Diencephalon (tissue), 1 donor: ENCODE results near the gene AMY2A. TPM values are rescaled to one million over a fixed set of nuclear protein-coding genes. Genes with fewer than 3 reads are reported as not detected.

ENCODE experiments used
- small RNA-seq: library from RNA; depleted of rRNA; stranded (forward); fragments of <200 nt; gene quantifications from one replicate; pipeline ENCODE3, GENCODE V24; 2014
- total RNA-seq: library from RNA; depleted of rRNA; stranded (reverse); fragments of >200 nt; gene quantifications from one replicate; pipeline ENCODE4 v1.2.3, GENCODE V29; 2014

AMY2A gene
- not detected for total RNA-seq

DNA sequence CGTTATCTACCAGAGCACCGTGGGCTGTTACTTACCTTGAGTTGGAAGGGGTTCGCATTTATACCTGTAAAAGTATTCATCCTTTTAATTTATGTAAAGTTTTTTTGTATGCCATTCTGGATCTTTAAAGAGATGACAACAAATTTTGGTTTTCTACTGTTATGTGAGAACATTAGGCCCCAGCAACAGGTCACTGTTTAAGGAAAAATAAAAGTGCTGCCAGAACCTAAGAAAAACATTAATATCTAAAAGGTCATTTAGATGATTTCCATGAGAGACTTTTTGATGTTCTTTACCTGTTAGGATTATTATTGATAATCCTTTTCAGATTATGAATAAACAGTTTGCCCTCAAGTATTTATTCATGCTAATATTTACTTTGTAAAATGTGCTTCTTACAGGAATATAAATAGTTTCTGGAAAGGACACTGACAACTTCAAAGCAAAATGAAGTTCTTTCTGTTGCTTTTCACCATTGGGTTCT is at the start of gene AMY2A:
AMY2A (plus strand) TSS at position 434 of the 484 bp plus-strand sequence; CDS start at position 448, 14 bp downstream.

DNA sequence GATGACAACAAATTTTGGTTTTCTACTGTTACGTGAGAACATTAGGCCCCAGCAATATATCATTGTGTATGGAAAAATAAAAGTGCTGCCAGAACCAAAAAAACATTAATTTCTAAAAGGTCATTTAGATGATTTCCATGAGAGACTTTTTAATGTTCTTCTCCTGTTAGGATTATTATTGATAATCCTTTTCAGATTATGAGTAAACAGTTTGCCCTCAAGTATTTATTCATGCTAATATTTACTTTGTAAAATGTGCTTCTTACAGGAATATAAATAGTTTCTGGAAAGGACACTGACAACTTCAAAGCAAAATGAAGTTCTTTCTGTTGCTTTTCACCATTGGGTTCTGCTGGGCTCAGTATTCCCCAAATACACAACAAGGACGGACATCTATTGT is 45.9 kb upstream of the AMY2A start, which contains the start of gene AMY2B:
AMY2B (plus strand) TSS at position 301 of the 400 bp plus-strand sequence; CDS start at position 315, 14 bp downstream.

DNA sequence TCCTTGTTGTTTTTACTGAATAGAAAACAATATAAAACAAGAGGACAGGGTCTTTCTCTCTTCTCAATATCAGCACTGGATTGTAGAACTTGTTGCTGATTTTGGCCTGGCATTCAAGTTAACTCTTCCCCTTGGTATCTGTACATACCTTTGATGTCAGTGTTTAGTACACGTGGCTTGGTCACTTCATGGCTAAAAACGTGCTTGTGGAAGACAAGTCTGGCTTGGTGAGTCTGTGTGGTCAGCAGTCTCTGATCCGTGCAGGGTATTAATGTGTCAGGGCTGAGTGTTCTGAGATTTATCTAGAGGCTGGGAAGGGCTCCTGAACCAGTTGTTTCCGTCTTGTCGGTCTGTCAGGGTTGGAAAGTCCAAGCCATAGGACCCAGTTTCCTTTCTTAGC is 38.2 kb downstream of the AMY2A start, which contains the start of gene AMY1A:
AMY1A (plus strand) TSS at position 301 of the 400 bp plus-strand sequence. CDS start 571 bp downstream, outside the sequence.

Small RNA genes within 50 kb of the gene (small RNA-seq; reads per million reads assigned to genes)
- not detected for gene AC105272.1

Other genes with a start within 250 kb of the AMY2A start
- 26.5 TPM for gene RNPC3, start 91.7 kb upstream of the AMY2A start, total RNA-seq
- gene AMY2B, start 45.8 kb upstream of the AMY2A start, total RNA-seq = 79.4 TPM
- gene AMY1A, start 38.3 kb downstream of the AMY2A start, total RNA-seq = not detected
- not detected for gene AMY1B, start 78.8 kb downstream of the AMY2A start, total RNA-seq
- gene AMY1C, start 132.5 kb downstream of the AMY2A start, total RNA-seq = not detected